HG02642 (cell line): Measurements from ENCODE around the gene TMEM151A.
A peak's percentile ranks its signal among the peaks of the same experiment; 100 is the strongest.
"Not testable (repeated sequence)": the region's sequence is repeated elsewhere in the genome, so short reads cannot be mapped to it uniquely, and the experiment has no call there.

ENCODE experiments used
- ATAC-seq: cut with Tn5 transposase; IDR thresholded peaks from one replicate; pipeline ENCODE4 v1.9.1; 2021; ENCODE audit warnings: mild to moderate bottlenecking; ENCODE audit not compliant: unreplicated experiment, poor library complexity

Gene TMEM151A

DNA sequence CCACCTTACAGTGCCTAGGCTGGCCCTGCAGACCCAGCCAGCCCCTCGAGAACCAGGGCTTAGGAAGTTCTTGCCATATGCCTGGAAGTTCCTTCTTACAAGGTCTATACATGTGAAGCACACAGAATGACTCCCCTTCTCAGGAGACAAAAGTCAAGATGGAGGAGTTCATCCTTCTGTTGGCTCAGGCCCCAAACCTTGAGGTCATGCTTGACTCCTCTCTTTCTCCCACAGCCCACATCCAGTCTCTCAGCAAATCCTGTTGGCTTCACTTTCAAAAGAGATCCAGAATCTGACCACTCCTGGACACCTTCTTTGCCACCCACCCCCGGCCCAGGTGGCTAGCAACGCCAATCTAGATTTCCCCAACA lies 26.9 kb downstream of the TMEM151A start:
- no peak for ATAC-seq

DNA sequence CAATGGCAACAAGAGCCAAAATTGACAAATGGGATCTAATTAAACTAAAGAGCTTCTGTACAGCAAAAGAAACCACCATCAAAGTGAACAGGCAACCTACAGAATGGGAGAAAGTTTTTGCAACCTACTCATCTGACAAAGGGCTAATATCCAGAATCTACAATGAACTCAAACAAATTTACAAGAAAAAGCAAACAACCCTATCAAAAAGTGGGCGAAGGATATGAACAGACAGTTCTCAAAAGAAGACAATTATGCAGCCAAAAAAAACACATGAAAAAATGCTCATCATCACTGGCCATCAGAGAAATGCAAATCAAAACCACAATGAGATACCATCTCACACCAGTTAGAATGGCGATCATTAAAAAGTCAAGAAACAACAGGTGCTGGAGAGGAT lies 28.6 kb downstream of the TMEM151A start:
- ATAC-seq = not testable (repeated sequence)

DNA sequence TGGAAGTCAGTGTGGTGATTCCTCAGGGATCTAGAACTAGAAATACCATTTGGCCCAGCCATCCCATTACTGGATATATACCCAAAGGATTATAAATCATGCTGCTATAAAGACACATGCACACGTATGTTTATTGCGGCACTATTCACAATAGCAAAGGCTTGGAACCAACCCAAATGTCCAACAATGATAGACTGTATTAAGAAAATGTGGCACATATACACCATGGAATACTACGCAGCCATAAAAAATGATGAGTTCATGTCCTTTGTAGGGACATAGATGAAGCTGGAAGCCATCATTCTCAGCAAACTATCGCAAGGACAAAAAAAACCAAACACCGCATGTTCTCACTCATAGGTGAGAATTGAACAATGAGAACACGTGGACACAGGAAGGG lies 29.1 kb downstream of the TMEM151A start:
- ATAC-seq = not testable (repeated sequence)

DNA sequence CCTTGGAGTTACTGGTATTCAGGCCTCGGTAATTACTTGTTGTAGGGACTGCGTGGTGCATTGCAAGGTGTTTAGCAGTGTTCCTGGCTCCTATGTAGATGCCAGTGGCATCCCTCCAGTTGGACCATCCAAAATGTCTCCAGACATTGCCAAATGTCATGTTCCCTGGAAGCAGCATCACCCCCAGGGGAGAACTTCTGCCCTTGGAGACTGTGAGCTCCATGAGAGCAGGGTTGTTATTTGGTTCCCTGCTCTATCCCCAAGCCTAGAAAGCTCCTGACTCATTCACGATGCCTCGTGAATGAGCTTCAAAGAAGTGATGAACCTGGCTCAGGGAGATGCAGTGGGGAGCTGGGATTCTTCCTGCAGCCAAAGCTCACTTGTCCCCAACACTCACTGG lies 29.9 kb downstream of the TMEM151A start:
- no peak for ATAC-seq

DNA sequence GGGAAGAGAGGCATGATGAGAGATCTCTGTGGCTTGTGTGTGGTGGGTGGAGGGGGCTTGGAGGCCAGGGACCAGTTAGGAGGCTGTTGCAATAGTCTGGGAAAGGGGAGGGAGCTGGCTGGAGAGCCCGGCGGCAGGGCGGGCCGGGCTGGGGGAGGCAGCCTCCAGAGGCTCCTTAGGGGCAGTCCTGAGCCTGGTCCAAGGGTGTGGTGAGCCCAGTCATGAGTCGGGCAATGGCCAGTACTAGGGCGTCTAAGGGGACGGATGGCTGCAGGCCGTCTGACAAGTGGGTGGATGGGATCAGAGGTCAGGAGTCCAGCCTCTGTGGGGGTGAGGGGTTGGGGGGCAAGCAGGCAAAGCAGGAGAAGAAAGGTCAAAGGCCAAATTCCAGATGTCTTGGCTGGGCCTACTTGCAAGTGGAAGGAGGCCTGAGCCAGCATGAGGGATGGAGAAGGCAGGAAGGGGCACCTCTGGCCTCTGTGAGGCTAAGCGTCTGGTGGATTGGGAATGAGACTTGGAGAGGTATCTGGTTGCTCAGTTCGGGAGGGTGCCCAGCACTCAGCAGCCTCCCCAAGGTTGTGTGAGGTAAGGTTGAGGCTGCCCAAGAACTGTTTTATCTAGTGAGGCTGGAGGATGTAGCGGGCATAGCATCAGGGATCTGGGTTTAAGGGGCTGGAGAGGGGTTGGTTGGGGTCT lies 31.2 kb downstream of the TMEM151A start:
- no peak for ATAC-seq

DNA sequence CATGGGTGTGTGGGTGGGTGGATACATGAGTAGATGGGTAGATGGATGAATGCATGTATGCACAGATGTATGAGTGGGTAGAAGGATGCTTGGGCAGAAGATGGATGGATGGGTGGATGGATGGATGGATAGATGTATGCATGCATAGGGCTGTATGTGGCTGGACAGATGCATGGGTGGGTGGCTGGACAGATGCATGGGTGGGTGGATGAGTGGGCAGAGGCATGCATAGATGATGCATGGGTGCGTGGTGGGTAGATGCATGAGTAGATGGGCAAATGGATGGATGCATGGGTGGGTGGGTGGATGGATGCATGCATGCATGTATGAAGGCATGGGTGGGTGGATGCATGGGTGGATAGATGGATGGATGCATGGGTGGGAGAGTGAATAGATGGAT lies 32.0 kb downstream of the TMEM151A start:
- no peak for ATAC-seq

DNA sequence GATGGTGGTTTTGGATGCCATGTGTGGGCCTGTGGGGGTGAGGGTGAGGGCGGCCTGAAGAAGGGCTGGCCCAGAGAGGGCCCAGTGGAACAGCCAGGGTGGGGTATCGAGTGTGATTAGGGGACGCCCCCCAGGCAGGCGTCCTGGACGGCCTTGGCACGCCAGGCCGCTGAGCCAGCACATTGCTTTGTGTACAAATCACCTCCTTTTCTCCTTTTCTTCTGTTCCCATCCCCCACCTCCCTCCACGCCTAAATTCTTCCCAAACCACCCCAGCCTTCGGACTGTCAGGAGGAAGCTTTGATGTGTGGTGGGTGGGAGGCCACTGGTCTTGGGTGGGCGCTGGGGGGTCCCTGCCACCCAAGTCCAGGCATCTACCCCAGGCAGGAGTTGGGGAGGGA lies 33.0 kb downstream of the TMEM151A start:
- ATAC-seq = no peak

DNA sequence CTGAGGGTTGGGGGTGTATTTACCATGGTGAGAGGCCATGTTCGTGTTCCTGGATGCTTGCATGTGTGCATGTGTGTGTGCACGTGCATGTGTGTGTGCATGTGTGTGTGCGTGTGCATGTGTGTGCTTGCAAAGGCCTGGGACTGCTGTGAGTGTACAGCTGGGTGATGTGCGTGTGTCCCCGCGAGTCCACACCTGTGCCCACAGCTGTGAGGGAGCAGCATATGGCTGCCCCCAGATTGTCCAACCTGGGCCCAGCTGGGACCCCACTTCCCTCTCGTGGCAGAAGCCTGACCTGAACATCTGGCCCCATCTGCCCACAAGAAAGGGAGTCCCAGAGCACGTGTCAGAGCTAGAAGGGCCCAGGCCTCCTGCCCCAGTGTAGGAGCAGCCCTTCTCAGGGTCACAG lies 33.6 kb downstream of the TMEM151A start:
- no peak for ATAC-seq

DNA sequence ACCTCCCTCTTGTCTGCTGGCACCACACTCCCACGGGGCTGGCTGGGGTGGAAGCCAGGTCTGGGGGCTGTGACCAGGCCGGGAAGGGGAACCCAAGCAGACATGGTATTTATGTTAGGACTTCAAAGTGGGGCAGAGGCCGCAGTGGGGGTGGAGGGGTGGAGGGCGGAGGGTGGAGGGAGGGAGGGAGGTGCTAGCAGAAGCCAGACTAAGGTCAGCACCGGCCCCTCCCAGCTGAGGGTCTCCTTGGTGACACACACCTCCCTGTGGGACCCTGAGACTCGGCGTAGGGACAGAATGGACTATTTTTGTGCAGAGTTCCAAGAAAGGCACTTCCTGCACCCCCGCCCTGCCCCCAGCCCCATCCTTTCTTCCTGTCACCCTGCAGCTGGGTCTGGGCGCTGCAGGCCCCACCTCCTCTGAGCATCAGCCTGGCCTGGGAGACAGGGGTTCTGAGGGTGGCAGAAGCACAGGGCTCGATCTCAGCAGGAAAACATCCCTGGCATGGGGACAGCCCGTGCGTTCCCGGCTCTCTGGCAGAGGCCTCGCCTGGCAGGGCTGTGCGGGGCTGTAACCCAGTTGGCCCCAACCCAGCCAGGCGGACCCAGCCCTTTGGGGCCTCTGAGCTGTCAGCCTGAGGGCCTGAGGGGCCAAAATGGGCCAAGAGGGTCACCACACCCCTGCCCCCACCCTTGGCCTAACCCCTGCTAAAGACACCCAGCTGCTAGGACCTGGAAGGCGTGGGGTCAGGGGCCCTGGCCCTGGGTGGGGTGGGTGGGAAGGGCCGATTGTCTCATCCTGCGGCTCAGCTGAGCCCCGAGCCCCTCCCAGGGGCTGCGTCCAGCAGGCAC lies 34.8 kb downstream of the TMEM151A start:
- ATAC-seq = no peak

DNA sequence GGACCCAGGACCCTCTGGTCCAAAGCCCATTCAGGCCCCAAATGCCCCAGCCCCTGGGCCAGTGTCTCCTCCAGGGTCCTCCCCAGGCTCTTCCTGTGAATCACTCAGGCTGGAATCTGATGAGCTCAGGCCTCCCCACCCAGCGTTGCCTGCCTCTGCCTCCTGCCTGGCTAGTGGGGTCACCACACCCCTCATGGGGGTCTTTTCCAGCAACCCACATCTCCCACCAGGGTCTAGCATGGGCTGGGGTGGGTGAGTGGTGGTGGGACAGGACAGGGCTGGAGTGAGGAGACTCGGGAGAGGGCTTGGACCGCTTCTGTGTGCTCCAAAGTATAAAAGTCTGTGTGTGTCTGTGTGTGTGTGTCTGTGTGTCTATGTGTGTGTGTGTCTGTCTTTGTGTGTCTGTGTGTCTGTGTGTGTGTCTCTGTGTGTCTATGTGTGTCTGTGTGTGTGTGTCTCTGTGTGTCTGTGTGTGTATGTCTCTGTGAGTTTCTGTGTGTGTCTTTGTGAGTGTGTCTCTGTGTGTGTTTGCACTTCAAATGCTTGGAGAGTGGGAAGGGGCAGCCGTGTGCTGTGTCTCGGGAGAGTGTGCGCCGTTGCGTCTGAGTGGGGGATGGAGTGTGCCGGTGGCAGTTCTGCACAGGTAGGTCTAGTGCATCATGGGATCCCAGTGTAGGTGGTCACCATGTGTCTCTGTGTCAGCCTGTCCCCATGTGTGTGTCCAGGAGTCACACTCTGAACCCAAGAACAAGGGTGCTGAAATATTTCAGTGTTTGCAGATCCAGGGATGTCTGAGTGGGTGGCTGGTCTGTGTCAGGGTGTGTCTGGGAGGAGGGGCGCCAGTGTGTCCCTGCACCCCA lies 35.7 kb downstream of the TMEM151A start:
- no peak for ATAC-seq

DNA sequence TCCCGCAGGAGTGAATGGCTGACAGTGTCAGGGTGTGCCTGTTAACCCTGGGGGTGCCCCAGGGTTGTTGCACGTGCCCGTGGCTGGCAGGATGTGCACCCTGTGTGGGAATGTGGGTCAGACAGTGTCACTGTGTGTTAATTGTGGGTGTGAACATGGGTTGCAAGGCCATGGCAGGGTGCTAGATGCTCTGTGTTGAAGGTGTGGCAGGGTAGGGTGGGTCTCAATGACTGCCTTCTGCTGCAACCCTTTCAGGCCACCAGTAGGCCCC lies 36.3 kb downstream of the TMEM151A start:
- ATAC-seq = peak; percentile 7

DNA sequence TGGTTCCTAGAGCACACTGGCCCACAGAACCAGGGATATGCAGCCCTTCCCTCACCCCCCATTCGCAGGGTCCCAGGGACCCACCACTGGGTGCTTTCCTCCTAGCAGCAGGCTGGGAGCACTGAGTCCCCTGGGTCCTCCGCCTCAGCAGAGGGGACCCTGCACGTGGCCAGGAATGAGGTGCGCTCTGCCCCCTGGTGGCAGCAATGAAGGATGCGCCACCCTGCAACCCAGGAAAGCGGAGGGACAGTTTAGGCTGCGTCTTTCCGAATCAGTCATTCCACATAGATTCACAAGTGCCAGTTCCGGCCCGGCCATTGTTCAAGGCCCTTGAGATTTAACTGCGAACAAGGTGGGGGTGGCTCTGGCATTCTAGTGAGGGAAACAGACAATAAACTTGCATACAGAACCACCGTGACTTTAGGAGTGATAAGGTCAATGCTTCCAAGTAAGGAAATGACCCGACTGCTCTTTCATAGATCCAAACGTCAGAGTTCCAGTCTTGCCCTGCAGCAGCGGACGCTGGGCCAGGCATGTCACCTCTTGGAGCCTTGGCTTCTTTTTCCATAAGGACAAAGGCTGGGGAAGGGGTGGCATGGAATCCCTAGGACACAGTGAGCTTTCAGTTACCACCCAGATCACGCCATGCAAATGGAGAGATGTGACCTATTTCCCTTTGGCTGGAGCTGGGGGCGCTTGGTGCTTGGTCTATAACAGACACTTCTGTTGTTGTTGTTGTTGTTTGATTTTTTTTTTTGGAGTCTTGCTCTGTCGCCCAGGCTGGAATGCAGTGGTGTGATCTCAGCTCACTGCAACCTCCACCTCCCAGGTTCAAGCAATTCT lies 36.8 kb downstream of the TMEM151A start:
- peak; percentile 60 for ATAC-seq

DNA sequence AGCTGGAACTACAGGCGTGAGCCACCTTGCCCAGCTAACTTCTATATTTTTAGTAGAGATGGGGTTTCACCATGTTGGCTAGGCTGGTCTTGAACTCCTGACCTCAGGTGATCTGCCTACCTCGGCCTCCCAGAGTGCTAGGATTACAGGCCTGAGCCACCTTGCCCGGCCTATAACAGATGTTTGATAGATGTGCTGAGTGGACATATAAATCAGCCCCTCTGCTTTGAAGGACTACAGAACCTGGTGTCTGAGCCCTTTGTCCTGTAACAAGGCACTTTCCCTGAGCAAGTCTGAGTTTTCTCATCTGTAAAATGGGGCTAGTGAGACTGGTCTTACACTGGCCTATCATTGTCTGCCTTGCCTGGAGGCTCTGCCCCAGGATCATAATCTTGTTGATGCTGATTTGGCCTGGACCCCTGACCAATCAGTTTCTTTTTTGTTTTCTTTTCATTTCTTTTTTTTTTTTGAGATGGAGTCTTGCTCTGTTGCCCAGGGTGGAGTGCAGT lies 37.5 kb downstream of the TMEM151A start:
- no peak for ATAC-seq

DNA sequence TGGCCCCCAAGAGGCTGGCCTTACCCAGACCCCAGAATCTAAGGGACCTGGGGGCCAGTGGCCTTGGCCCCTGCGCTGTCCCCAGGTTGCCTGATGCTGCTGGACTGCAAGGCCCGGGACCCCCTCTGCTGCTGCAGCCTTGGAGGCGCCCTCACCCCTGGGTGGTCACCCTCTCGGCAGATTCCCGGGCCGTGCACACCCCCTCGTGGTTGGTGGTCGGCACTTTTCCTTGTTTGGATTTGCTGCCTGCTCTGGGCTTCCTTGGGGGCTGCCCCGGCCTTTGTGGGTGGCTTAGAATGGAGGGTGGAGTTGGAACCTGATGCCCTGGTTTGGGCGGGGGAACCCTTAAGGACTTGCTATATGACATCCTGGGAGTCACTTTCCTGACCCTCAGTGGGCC lies 39.2 kb downstream of the TMEM151A start:
- ATAC-seq = no peak

DNA sequence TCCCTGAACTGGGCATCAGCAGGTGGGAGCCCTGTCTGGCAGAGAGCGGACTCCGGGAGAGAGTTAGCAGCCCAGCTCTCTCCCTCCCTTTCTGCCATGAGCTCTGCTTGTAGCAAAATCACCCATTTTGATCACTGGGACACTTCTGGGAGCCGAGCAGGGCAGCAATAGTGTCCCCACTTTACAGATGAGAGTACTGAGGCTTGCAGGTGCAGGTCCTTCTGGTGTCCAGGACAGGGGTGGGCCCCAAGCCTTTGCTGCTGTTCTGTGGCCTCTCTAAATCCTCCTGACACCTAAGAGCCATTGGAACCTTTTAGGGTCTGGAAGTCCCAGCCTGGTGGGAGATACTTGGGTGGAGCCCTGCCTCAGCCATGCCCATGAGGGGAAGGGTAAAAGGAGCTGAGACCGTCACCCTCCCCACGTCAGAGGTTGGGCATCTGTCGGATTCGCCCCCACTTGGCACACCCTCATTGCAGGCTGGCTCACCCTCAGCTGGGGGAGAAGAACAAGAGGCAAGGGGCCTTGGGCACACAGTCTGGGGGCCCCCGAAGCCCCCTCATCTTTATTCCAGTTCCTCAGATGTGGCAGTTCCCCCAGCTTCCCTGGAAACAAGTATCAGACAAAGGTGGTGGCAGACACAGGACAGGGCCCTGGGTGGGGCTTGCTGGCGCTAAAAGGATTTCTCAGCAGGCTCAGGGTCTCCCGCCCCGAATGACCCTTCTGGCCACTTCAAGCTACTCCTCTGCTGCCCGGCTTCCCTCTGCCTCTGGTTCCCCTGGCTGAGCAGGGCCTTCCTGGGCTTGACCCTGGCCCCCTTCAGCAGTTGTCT lies 40.1 kb downstream of the TMEM151A start:
- ATAC-seq = no peak

DNA sequence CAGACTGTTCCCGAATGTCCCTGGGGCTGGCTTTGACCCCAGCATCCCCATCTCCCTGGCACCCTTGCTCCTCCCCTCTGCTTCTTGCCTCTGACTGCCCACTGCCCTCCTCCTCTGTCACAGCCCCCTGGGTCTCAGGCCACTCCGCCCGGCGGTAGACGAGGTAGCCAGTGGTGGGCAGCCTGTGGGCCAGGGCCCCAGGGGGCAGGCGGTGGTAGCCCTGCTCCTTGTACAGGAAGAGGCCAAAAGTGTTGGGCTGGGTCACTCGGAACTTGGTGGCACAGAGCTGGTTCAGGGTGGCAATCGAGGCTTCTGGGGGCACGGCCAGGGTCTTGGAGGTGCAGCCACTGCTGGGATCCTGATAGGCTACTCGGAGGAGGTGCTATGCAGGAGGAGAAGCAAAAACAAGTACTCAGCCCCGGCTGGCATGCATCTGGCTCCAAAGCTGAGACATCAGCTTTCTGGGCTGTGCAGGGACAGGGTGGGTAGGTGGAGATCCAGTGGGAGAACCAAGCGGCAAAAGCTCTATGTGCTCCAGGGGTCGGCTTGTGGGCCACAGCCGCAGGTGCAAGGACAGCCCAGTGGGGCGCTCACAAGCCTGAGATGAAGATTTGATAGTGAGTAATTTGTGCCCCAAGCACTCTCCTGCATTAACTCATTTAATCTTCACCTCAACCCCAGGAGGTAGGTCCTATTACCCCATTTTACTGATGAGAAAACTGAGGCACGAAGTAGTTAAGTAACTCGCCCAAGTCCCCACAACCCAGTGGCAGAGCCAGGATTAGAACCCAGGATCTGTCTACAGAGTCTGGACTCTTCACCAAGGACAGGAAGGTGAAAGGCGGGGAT lies 40.9 kb downstream of the TMEM151A start:
- ATAC-seq = no peak

DNA sequence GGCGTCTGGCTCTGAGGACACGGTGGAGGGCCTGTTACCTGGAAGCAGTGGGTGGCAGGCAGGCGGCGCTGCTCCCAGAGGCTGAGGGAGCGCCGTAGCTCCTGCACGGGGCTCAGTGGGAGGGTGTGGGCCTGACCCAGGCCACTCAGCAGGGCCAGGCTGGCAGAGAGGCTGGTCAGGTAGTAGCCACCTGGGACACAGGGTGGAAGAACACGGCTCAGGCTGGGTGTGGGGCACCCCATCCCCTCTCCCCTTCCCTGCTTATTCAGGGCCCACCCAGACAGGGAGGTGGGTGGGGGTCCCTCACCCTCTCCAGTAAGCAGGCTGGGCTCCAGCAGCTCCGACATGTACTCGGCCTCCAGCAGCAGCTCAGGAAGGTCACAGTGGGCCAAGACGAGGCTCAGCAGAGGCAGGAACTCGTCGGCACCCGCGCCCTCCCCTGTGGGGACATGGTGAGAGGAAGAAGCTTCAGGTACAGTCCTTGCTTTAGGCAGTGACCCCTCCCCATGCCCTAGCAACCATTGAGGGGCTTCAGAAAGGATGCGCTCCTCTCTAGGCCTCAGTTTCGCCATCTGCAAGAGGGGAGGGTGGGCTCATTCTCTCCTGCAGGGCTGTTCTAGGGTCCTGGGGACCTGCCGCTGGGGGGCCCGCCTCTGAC lies 41.7 kb downstream of the TMEM151A start:
- ATAC-seq = no peak
